Fibroblast of lung (primary cell): ENCODE measurements around the gene TCTN1.

ENCODE experiments used
- CTCF ChIP-seq, 2 donors: IDR thresholded peaks in 1 of 2; conservative IDR thresholded peaks in 1 of 2; 1 replicate in 1 of 2; 2 replicates in 1 of 2; pipeline ENCODE4 v1.5.1; 2011 to 2012; ENCODE audit warnings: low read length in 2 of 2, control low read depth in 1 of 2, inconsistent platforms in 1 of 2, low read depth in 1 of 2, mild to moderate bottlenecking in 1 of 2
- EZH2 ChIP-seq: IDR thresholded peaks from 2 replicates; pipeline ENCODE4 v1.5.1; 2012; ENCODE audit warnings: low read length, control low read depth, mild to moderate bottlenecking; ENCODE audit errors: missing control alignments

GRCh38 chr12:110679201-110679600 is 65.3 kb downstream of the TCTN1 start:
- TF ChIP-seq CTCF (conservative IDR thresholded peaks at IDR 0.05 in 1 of 2, IDR thresholded peaks at IDR 0.05 in 1 of 2; ENCODE audit: low read depth in 1 of 2, low read length in 2 of 2), result no peak
- no peak for TF ChIP-seq EZH2
